Activated CD4-positive, alpha-beta memory T cell treated with anti-CD3 and anti-CD28 coated beads, Interleukin-2, amount 10 ng/mL, durations not matched to agents 7 days and 5 days (primary cell): ENCODE measurements around the gene DYNLL1. TPM values are rescaled to one million over a fixed set of nuclear protein-coding genes. Genes with fewer than 3 reads are reported as not detected.
A peak's percentile ranks its signal among the peaks of the same experiment; 100 is the strongest.
"Not testable (repeated sequence)": the region's sequence is repeated elsewhere in the genome, so short reads cannot be mapped to it uniquely, and the experiment has no call there.

Experiments used
- CTCF ChIA-PET: fragments of 350-600 bp; sonication (Branson Sonifier 250); formaldehyde crosslinking; loops from one replicate; lab custom pipeline; 2021; ENCODE audit warnings: antibody characterized with exemption, inconsistent platforms; lab: Charles Lee
- POLR2A ChIA-PET: fragments of 350-600 bp; sonication (Branson Sonifier 250); formaldehyde crosslinking; loops from one replicate; lab custom pipeline; 2021; ENCODE audit warnings: antibody characterized with exemption; lab: Charles Lee
- DNase-seq: peaks from one replicate; pipeline ENCODE4 v3.0.0-alpha.2; 2020
- H3K27ac Mint-ChIP-seq: one replicate; pipeline ENCODE4 v1.8.0; 2021; ENCODE audit warnings: mild to moderate bottlenecking, mixed read lengths
- H3K27me3 Mint-ChIP-seq: one replicate; pipeline ENCODE4 v1.8.0; 2021; ENCODE audit warnings: mixed read lengths
- H3K36me3 Mint-ChIP-seq: one replicate; pipeline ENCODE4 v1.8.0; 2021; ENCODE audit warnings: low read depth, mixed read lengths
- H3K4me1 Mint-ChIP-seq: one replicate; pipeline ENCODE4 v1.8.0; 2021; ENCODE audit warnings: mixed read lengths
- H3K4me3 Mint-ChIP-seq: one replicate; pipeline ENCODE4 v1.8.0; 2021; ENCODE audit warnings: mild to moderate bottlenecking, mixed read lengths
- H3K9me3 Mint-ChIP-seq: one replicate; pipeline ENCODE4 v1.8.0; 2021; ENCODE audit warnings: mixed read lengths
- total RNA-seq, 2 experiments: library from RNA; stranded (reverse); gene quantifications; one replicate each; pipeline ENCODE4 v1.2.3, GENCODE V29; 2021

Gene DYNLL1
- total RNA-seq, 2 experiments from 2014 or later: 209 to 216 TPM

GRCh38 chr12:120528861-120529525 lies 33.1 kb downstream of the DYNLL1 start, which contains the start of gene COQ5:
Gene COQ5 (minus strand): TSS chr12:120529158. CDS start chr12:120529141, 17 bp downstream.
- no peaks in the 10 kb centered on the region for H3K27me3 Mint-ChIP-seq
- ChIA-PET POLR2A (interaction anchor here (0.6 to 3.6 kb wide), 13 partner anchors 10 to 237 kb away, joined by 3 to 33 read pairs (median 6); partner anchors contain the start of genes COX6A1, DYNLL1, RNU4-1 and RNU4-2), CTCF (interaction anchor here (0.6 to 1.7 kb wide), 5 partner anchors 28 to 1571 kb away, joined by 3 to 4 read pairs (median 3); partner anchors contain the start of gene SRSF9)
- peaks cover 29% of the 10 kb centered on the region for H3K4me1 Mint-ChIP-seq
- H3K36me3 Mint-ChIP-seq: peaks cover 5% of the 10 kb centered on the region
- H3K27ac Mint-ChIP-seq: peak within 1 kb of the TSS; percentile 97
- H3K4me3 Mint-ChIP-seq: peak within 1 kb of the TSS; percentile 100
- DNase-seq: peak; percentile 88
- H3K9me3 Mint-ChIP-seq: no peaks in the 10 kb centered on the region

- peak overlapping the region; percentile 97 for H3K27ac Mint-ChIP-seq
- no peaks in the 10 kb centered on the region for H3K27me3 Mint-ChIP-seq
- peaks cover 8% of the 10 kb centered on the region for H3K36me3 Mint-ChIP-seq
- ChIA-PET POLR2A (interaction anchor here (0.6 to 3.6 kb wide), 10 partner anchors 9 to 332 kb away, joined by 3 to 33 read pairs (median 9); partner anchors contain the start of genes DYNLL1, RNU4-1 and RNU4-2), CTCF (interaction anchor here (1.0 to 1.7 kb wide), 2 partner anchors 53 to 60 kb away, joined by 3 to 4 read pairs; partner anchors contain the start of gene SRSF9)
- no peaks in the 10 kb centered on the region for H3K9me3 Mint-ChIP-seq
- DNase-seq: no peak
- peaks cover 31% of the 10 kb centered on the region for H3K4me1 Mint-ChIP-seq
- H3K4me3 Mint-ChIP-seq: peak overlapping the region; percentile 100
Measured at GRCh38 chr12:120529641-120530417, 33.9 kb downstream of the DYNLL1 start.

GRCh38 chr12:120530418-120530761 lies 34.5 kb downstream of the DYNLL1 start:
- POLR2A ChIA-PET: interaction anchor here (2.0 kb wide), 1 partner anchor 8 kb away, joined by 33 read pairs; no protein-coding TSS in a partner anchor
- peak overlapping the region; percentile 100 for H3K4me3 Mint-ChIP-seq
- H3K27me3 Mint-ChIP-seq: not testable (repeated sequence)

GRCh38 chr12:120532701-120533238 lies 36.9 kb downstream of the DYNLL1 start:
- Mint-ChIP-seq H3K27ac (no peak overlapping the region), H3K4me3 (no peak overlapping the region), H3K4me1 (peaks cover 47% of the 10 kb centered on the region), H3K9me3 (no peaks in the 10 kb centered on the region), H3K27me3 (no peaks in the 10 kb centered on the region), H3K36me3 (peaks cover 30% of the 10 kb centered on the region)
- ChIA-PET POLR2A (interaction anchor here (0.8 to 1.8 kb wide), 3 partner anchors 65 to 868 kb away, joined by 3 to 12 read pairs (median 3); partner anchors contain the start of genes RNU4-1 and RNU4-2), CTCF (interaction anchor here (1.2 kb wide), 1 partner anchor 69 kb away, joined by 3 read pairs; no protein-coding TSS in a partner anchor)
- DNase-seq: no peak

More at GRCh38 chr12:120530418-120530761, 34.5 kb downstream of the DYNLL1 start:
- peaks cover 31% of the 10 kb centered on the region for H3K4me1 Mint-ChIP-seq
- DNase-seq, CTCF ChIA-PET, H3K9me3 Mint-ChIP-seq: not testable (repeated sequence)
- peak overlapping the region; percentile 97 for H3K27ac Mint-ChIP-seq
- peaks cover 12% of the 10 kb centered on the region for H3K36me3 Mint-ChIP-seq

- Mint-ChIP-seq H3K4me3 (peak within 1 kb of the TSS; percentile 88), H3K9me3 (no peaks in the 10 kb centered on the region), H3K36me3 (peaks cover 42% of the 10 kb centered on the region), H3K4me1 (peaks cover 52% of the 10 kb centered on the region), H3K27me3 (no peaks in the 10 kb centered on the region), H3K27ac (peak within 1 kb of the TSS; percentile 93)
- POLR2A ChIA-PET: interaction anchor here (0.7 to 3.0 kb wide), 12 partner anchors 12 to 333 kb away, joined by 3 to 16 read pairs (median 6); partner anchors contain the start of genes DYNLL1, POP5, RNU4-2 and RPLP0
- peak; percentile 78 for DNase-seq
- CTCF ChIA-PET: interaction anchor here (0.5 to 2.5 kb wide), 3 partner anchors 47 to 59 kb away, joined by 3 to 12 read pairs (median 4); partner anchors contain the start of gene POP5
Measured at GRCh38 chr12:120534203-120534702, 38.3 kb downstream of the DYNLL1 start, which contains the start of gene RNF10. Gene RNF10 (plus strand): TSS chr12:120534356. CDS start chr12:120534812, 456 bp downstream.

GRCh38 chr12:120534703-120535655 lies 39.1 kb downstream of the DYNLL1 start:
- Mint-ChIP-seq H3K4me3 (peak overlapping the region; percentile 88), H3K9me3 (no peaks in the 10 kb centered on the region), H3K27me3 (no peaks in the 10 kb centered on the region)

GRCh38 chr12:120536064-120536791 lies 40.3 kb downstream of the DYNLL1 start:
- CTCF ChIA-PET: interaction anchor here (0.7 to 2.5 kb wide), 6 partner anchors 35 to 524 kb away, joined by 3 to 12 read pairs (median 6); partner anchors contain the start of genes DYNLL1, POP5 and SRSF9
- Mint-ChIP-seq H3K4me3 (peak overlapping the region; percentile 88), H3K9me3 (no peaks in the 10 kb centered on the region), H3K27me3 (no peaks in the 10 kb centered on the region), H3K27ac (peak overlapping the region; percentile 93), H3K4me1 (peaks cover 61% of the 10 kb centered on the region), H3K36me3 (peaks cover 57% of the 10 kb centered on the region)
- POLR2A ChIA-PET: interaction anchor here (0.7 to 3.0 kb wide), 10 partner anchors 10 to 524 kb away, joined by 3 to 16 read pairs (median 4); partner anchors contain the start of genes DYNLL1, POP5, RAB35 and RNU4-2
- peak; percentile 47 for DNase-seq

More at GRCh38 chr12:120534703-120535655, 39.1 kb downstream of the DYNLL1 start:
- CTCF ChIA-PET: interaction anchor here (0.5 to 2.5 kb wide), 5 partner anchors 46 to 66 kb away, joined by 3 to 12 read pairs (median 4); partner anchors contain the start of genes POP5 and SRSF9
- DNase-seq: peak; percentile 58
- Mint-ChIP-seq H3K4me1 (peaks cover 51% of the 10 kb centered on the region), H3K27ac (peak overlapping the region; percentile 93), H3K36me3 (peaks cover 47% of the 10 kb centered on the region)
- POLR2A ChIA-PET: interaction anchor here (0.6 to 3.0 kb wide), 18 partner anchors 11 to 334 kb away, joined by 3 to 16 read pairs (median 4); partner anchors contain the start of genes DYNLL1, POP5, RNU4-2 and RPLP0

- peak overlapping the region; percentile 93 for H3K27ac Mint-ChIP-seq
- H3K27me3 Mint-ChIP-seq: no peaks in the 10 kb centered on the region
- H3K4me3 Mint-ChIP-seq: peak overlapping the region; percentile 88
- ChIA-PET CTCF (interaction anchor here (0.9 to 2.0 kb wide), 5 partner anchors 23 to 522 kb away, joined by 3 to 9 read pairs (median 4); partner anchors contain the start of genes POP5 and SRSF9), POLR2A (interaction anchor here (0.7 to 3.7 kb wide), 13 partner anchors 8 to 814 kb away, joined by 3 to 33 read pairs (median 4); partner anchors contain the start of genes ANAPC5, COQ5, DYNLL1 and POP5)
- H3K36me3 Mint-ChIP-seq: peaks cover 64% of the 10 kb centered on the region
- no peak for DNase-seq
- peaks cover 58% of the 10 kb centered on the region for H3K4me1 Mint-ChIP-seq
- H3K9me3 Mint-ChIP-seq: no peaks in the 10 kb centered on the region
Measured at GRCh38 chr12:120537856-120538220, 41.9 kb downstream of the DYNLL1 start.

- Mint-ChIP-seq H3K36me3 (peaks cover 65% of the 10 kb centered on the region), H3K4me1 (peaks cover 55% of the 10 kb centered on the region), H3K27ac (peak overlapping the region; percentile 93), H3K9me3 (no peaks in the 10 kb centered on the region), H3K27me3 (no peaks in the 10 kb centered on the region), H3K4me3 (peak overlapping the region; percentile 88)
- POLR2A ChIA-PET: interaction anchor here (0.6 to 3.7 kb wide), 15 partner anchors 9 to 814 kb away, joined by 3 to 33 read pairs (median 4); partner anchors contain the start of genes ANAPC5, COQ5, DYNLL1 and POP5
- CTCF ChIA-PET: interaction anchor here (1.2 to 1.8 kb wide), 4 partner anchors 22 to 521 kb away, joined by 3 to 5 read pairs (median 4); no protein-coding TSS in a partner anchor
- DNase-seq: no peak
Measured at GRCh38 chr12:120538281-120539156, 42.6 kb downstream of the DYNLL1 start.
